Measurements from ENCODE around the gene DMGDH.

DMGDH gene

GRCh38 chr5:79062436-79062835 is 7.0 kb downstream of the DMGDH start:
- no peak for DNase-seq

GRCh38 chr5:79059674-79060073 is 9.8 kb downstream of the DMGDH start:
- no peak for DNase-seq

GRCh38 chr5:79056847-79057246 is 12.6 kb downstream of the DMGDH start:
- no peak for DNase-seq

GRCh38 chr5:79055017-79055416 is 14.5 kb downstream of the DMGDH start:
- no peak for DNase-seq

GRCh38 chr5:79053321-79053720 is 16.2 kb downstream of the DMGDH start:
- DNase-seq: no peak

DNA sequence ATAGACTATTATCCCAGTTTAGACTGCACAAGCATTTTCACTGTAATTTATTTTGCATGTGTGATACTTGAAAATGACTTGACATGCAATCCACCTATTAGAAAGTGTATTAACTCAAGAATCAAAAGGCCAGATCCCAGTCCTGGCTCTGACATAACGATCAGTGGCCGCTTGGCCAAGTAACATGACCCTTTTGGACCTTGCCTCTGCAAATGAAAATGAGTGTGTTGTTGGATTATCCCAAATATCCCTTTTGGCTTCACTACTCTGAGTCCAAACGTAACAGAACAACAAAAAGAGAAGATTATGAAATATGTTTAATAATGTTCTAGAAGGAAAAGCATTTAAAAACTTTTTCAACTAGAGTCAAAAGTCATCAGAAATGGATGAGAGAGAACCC is 19.0 kb downstream of the DMGDH start:
- no peak for DNase-seq

DNA sequence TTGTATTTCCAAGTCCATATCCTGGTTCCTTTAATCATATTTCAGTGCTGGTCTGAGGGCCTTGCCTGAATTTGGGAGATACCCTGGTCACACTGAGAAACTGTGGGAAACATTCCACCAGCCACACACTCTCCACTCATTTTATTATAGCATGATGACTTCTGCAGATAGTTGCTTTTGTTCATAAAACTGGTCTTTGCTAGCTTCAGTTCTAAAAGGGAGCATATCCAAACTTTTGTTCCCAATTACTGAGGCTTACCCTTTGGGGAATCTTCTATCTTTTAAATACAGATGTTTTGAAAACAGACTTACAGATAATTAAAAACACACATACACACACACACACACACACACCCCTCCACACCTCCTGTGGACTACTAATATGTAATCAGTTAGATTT is 21.0 kb downstream of the DMGDH start:
- no peak for DNase-seq

DNA sequence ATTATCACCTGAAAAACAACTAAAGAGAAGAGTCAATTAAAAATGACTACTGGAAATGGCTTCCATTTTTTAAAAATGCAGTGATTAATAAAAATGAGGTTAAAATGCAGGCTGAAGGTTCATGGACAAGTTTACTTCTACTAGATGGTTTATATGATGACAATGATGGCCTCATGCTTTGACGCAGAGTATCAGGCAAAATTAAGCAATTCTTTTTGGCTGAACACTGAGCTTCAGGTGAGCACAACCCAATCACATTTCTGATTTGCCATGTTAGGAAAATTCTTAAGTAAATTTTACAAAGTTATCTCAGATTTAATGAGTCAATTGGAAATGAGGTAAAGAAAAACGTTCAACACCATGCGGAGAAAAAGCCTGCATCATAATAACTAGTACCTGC is 22.3 kb downstream of the DMGDH start:
- no peak for DNase-seq

GRCh38 chr5:79042188-79042587 is 27.3 kb downstream of the DMGDH start:
- no peak for DNase-seq

GRCh38 chr5:79036769-79037168 is 32.7 kb downstream of the DMGDH start:
- DNase-seq: no peak

- DNase-seq: no peak
Observed at GRCh38 chr5:79035237-79035636, 34.2 kb downstream of the DMGDH start.

GRCh38 chr5:79032782-79033181 is 36.7 kb downstream of the DMGDH start:
- DNase-seq: no peak

- DNase-seq: no peak
Observed at GRCh38 chr5:79032031-79032695, 37.3 kb downstream of the DMGDH start.

DNA sequence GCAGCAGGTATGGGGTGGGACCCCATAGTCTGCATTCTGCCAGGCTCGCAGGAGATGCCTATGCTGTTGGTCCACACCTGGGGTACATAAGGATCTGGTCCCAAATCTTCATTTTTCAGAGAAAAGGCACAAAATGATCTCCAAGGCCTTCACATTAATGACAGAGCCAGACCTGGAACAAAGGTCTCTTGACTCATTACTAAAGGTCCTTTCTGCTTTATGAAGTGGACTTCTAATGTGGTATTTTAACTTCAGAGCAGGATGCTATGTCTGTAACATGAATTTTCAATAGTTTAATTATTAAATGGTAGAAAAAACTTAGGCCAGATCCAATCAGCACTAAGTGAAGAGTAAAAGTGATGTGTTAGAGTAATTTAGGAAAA is 38.0 kb downstream of the DMGDH start:
- no peak for DNase-seq

DNA sequence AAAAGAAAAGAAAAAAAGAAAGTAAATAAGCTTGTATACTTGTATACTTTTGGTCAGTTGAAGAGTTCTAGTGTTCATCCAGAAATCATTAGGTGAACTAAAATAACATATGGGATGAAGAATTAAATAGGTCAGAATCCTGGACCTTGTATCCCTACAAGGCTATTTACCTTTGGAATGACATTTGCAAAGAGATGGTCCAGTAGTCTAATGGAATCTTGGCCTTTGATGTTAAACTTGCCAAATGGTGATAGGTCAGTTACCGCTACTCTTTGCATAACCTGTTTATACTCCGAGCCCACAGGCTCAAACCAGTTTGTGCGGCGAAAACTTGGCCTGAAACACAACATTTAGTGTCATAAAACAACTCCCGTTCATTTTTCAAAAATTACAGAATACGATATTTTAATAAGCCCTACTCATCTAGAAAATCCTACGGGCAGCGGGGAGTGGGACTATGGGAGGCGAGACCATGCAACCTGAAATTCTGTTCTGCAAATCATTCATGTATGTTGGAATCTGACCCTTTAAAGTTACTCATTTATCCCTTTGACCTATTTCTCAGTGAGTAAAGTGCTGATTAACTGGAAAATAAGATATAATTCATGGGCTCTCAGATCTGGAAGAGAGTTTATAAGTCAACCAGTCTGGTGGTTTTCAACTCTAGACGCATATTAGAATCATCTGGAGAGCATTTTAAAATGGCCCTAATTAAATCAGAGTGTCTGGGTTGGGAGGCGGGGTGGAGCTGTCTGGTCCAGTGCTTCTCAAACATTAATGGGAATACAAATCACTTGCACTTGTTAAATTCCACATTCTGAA is 38.6 kb downstream of the DMGDH start:
- no peak for DNase-seq

DNA sequence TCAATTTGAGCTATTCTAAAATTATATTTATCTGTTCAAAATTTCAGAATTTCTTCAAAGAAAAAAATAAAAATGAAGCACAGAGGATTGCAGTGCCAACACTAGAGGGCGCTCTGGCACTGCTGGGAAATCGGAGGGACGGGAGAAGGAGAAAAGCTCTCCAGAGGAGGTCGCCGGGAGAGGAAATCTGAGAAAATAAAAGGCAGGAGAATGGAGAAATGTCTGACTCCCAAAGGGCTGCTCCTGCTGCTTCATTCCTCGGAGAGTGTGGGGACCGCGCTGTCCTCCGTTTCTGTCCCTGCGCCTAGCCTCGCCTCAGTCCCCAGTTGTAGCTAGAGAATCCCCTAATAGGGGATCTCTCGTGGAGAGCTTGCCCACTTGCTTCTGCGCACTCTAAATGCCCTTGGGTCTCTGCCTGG is 44.4 kb downstream of the DMGDH start:
- DNase-seq: peak; percentile 74

GRCh38 chr5:79023947-79024346 is 45.5 kb downstream of the DMGDH start:
- no peak for DNase-seq

DNA sequence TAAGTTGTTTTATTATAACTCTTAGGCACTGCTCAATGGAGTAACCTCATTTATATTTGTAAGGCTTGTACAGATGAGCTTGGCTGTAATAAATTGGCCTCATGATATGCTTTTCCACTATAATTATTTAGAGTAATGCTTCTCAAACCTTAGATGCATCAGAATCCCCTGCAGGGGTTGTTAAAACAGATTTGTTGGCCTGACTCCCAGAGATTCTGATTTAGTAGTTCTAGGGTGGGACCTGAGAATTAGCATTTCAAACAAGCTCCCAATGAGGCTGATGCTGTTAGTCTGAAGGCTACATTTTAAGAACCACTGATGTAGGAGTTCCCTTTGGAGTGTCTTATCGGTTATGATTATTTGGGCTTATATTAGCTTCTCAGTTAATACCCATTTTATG is 46.1 kb downstream of the DMGDH start:
- no peak for DNase-seq

DNA sequence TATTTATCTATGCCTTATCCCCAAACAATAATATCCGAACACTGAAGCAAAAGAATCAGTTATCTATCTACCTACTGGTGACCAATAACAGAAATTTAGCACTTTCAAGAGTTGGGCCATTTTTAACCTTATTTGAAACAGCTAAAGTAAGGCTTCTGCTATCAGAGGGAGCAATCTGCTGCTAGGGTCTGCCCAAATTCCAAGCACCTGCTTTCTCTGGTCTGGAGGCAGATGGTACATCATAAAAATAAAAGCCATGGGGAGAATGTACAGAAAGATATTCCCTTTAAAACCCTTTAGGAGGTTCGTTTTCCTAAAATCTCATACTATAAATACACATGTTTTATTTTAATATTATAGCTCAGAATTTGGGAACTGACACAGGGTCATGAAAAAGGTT is 46.7 kb downstream of the DMGDH start:
- DNase-seq: no peak

DNA sequence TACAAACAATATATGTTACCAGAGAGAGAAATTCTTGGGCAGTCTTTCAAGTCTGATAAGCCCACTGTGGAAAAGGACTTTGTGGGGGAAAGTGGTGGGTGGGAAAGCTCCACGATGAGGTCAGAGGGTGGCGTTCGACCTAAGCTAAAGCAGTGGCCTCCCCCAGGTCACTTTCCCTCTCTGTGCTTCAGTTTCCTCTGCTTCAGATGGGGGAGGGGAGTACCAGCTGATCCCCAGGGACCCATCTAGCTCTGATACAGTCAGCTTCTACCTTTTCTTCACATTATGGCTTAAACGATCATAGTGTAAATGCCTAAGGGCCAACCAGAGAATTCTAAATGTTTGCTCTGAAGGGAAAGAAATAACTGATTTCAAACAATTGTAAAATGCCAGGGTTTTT is 47.7 kb downstream of the DMGDH start:
- DNase-seq: no peak

GRCh38 chr5:79020861-79021561 is 48.5 kb downstream of the DMGDH start:
- peak; percentile 69 for DNase-seq

- DNase-seq: no peak
Observed at GRCh38 chr5:79014631-79015030, 54.8 kb downstream of the DMGDH start.

DNA sequence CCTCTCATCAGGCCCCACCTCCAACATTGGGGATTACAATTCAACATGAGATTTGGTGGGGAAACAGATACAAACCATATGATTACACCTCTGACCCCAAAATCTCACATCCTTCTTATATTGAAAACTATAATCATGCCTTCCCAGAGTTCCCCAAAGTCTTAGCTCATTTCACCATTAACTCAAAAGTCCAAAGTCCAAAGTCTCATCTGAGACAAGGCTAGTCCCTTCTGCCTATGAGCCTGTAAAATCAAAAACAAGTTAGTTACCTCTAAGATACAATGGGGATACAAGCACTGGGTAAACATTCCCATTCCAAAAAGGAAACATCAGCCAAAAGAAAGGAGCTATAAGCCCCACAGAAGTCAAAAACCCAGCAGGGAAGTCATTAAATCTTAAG is 57.6 kb downstream of the DMGDH start:
- DNase-seq: no peak

- no peak for DNase-seq
Observed at GRCh38 chr5:79011219-79011836, 58.1 kb downstream of the DMGDH start.
